Uterus (tissue), 4 donors: ENCODE measurements around the gene TRIM43B. TPM values are rescaled to one million over a fixed set of nuclear protein-coding genes. Genes with fewer than 3 reads are reported as not detected.
"Not testable (repeated sequence)": the region's sequence is repeated elsewhere in the genome, so short reads cannot be mapped to it uniquely, and the experiment has no call there.

Source experiments
- DNase-seq, 2 donors: peaks; one replicate each; pipeline ENCODE4 v3.0.0-alpha.2; 2019 to 2020
- H3K27ac ChIP-seq, 2 donors: fragments of 200-600 bp; sonication (generic); 1 replicate in 1 of 2; 2 replicates in 1 of 2; pipeline ENCODE4 v1.5.1; 2016 to 2018
- H3K27me3 ChIP-seq, 2 donors: fragments of 200-600 bp; sonication (generic); one replicate each; pipeline ENCODE4 v1.5.1; 2018 to 2019; ENCODE audit warnings: control low read depth in 1 of 2
- H3K36me3 ChIP-seq, 2 donors: fragments of 200-600 bp; sonication (generic); one replicate each; pipeline ENCODE4 v1.5.1; 2019; ENCODE audit warnings: control low read depth in 1 of 2
- H3K4me1 ChIP-seq, 2 donors: fragments of 200-600 bp; sonication (generic); one replicate each; pipeline ENCODE4 v1.5.1; 2018 to 2019; ENCODE audit warnings: control low read depth in 1 of 2
- H3K4me3 ChIP-seq, 2 donors: fragments of 200-600 bp; sonication (generic); 1 replicate in 1 of 2; 2 replicates in 1 of 2; pipeline ENCODE4 v1.5.1; 2018 to 2019; ENCODE audit warnings: mild to moderate bottlenecking in 1 of 2
- H3K9me3 ChIP-seq, 2 donors: fragments of 200-600 bp; sonication (generic); one replicate each; pipeline ENCODE4 v1.5.1; 2019; ENCODE audit warnings: control low read depth in 1 of 2
- CTCF ChIP-seq, 4 experiments: fragments of 200-600 bp in 2 of 4; fragments of 450-650 bp in 2 of 4; sonication (generic) in 2 of 4; IDR thresholded peaks; one replicate each; pipeline ENCODE4 v1.5.1; 2016 to 2019; ENCODE audit warnings: antibody characterized with exemption in 4 of 4, mild to moderate bottlenecking in 2 of 4, moderate library complexity in 1 of 4
- POLR2A ChIP-seq, 2 donors: fragments of 450-650 bp; IDR thresholded peaks; one replicate each; pipeline ENCODE4 v1.6.1; 2016; ENCODE audit warnings: antibody characterized with exemption in 2 of 2, mild to moderate bottlenecking in 1 of 2, moderate library complexity in 1 of 2
- intact Hi-C: fragments of 100-400 bp; cut with DNase I; formaldehyde crosslinking; loops from one replicate; pipeline ENCODE4 v1.15.1; 2023; ENCODE audit warnings: low total_unique reads
- total RNA-seq, 4 donors: library from RNA; depleted of rRNA in 3 of 4; stranded (reverse); fragments of >200 nt in 3 of 4; gene quantifications; one replicate each; pipeline versions ENCODE4 v1.1.0 to v1.2.4, GENCODE V29; 2014 to 2023
- donor health status: DM: yes; HTN: yes; CAD: no.

Gene TRIM43B
- total RNA-seq, 4 donors from 2014 or later = not detected

DNA sequence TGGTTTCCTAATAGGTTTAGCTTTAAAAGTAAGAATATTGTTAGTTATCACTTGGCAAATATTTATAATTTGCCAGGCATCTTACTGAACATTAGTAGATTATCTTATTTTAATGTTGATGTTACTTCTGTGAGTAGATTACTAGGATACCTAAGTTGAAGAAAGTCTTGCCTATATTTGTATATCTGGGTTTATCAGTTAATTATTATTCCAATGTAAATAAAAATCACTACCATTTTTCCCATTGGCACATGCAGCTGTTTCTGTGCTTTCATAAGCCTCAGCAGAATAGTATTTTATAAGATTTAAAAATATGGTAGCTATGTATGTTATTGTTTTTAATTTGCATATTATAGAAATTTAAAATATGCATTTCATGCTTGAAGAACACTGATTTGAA lies 16.3 kb upstream of the TRIM43B start:
- Histone ChIP-seq H3K4me1 (no peaks in the 10 kb centered on the region), H3K27ac (no peak overlapping the region), H3K36me3 (no peaks in the 10 kb centered on the region), H3K9me3 (no peaks in the 10 kb centered on the region), H3K4me3 (no peak overlapping the region), H3K27me3 (no peaks in the 10 kb centered on the region)
- DNase-seq = no peak
- no peak for TF ChIP-seq CTCF (IDR thresholded peaks at IDR 0.05)
- TF ChIP-seq POLR2A (IDR thresholded peaks at IDR 0.05) = no peak
- intact Hi-C loops = no loop called here

DNA sequence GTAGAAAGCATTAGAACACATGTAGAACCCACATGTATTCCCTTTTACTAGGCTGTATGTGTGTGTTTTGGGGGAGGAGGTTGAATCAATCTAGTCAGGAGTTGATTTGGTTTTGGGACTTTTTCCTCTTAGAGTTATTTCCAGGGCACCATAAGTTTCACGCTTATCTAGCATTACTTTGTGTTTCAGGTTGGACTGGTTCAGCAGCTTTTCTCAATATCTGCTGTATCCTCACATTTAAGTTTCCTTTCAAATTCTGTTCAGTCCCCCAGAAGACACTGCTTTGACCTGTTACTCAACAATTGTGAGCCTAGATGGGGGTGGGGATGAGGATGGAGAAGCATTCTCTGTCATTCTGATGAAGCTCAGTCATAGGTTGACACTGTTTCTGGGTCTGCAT lies 7.5 kb upstream of the TRIM43B start:
- H3K27ac ChIP-seq, DNase-seq, H3K4me3 ChIP-seq, intact Hi-C loops, H3K27me3 ChIP-seq, H3K4me1 ChIP-seq, H3K36me3 ChIP-seq, H3K9me3 ChIP-seq: not testable (repeated sequence)

GRCh38 chr2:95475025-95475424 lies 9.5 kb downstream of the TRIM43B start:
- H3K36me3 ChIP-seq, H3K4me1 ChIP-seq, H3K27me3 ChIP-seq, DNase-seq, H3K4me3 ChIP-seq, intact Hi-C loops, H3K9me3 ChIP-seq, H3K27ac ChIP-seq: not testable (repeated sequence)

DNA sequence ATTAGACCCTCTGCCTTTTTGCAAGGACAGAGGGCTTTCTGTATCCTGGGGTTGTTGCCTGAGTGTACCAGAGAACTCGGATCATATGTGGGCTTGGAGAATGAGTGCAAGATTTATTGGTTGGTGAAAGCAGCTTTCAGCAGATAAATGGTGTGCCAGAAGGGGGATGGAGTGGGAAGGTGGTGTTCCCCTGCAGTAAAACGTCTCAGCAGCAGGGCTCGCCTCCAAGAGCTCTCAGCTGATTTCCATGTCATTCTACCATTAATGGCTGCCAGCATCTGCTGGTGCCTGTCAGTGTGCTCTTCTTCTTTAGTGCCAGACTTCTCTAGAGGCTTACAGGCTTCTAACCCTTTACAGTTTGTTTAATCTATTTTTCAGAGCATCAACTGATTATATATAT lies 16.6 kb downstream of the TRIM43B start:
- H3K4me3 ChIP-seq, H3K9me3 ChIP-seq, H3K27ac ChIP-seq, intact Hi-C loops, H3K27me3 ChIP-seq, DNase-seq, H3K36me3 ChIP-seq, H3K4me1 ChIP-seq: not testable (repeated sequence)

GRCh38 chr2:95466572-95466971 lies 18.0 kb downstream of the TRIM43B start:
- intact Hi-C loops = not testable (repeated sequence)

DNA sequence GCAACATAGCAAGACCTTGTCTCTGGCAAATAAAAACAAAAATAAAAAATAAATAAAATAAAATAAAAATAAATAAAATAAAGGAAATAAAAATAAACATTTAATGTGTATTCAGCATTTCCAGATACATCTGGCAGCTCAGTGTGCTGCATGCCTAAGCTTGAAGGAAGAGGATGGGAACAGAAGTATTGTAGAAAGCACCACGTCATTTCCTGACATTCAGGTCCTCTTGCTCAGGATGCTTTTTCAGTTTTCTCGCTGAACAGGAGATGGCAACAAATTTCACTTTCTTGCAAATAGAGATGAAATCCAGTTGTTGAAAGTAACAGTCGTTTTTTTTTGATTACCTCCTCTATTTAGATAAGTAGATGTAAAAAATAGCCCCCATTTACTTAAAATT lies 21.3 kb downstream of the TRIM43B start:
- H3K4me3 ChIP-seq, H3K9me3 ChIP-seq, H3K36me3 ChIP-seq, H3K4me1 ChIP-seq, DNase-seq, H3K27ac ChIP-seq, intact Hi-C loops, H3K27me3 ChIP-seq: not testable (repeated sequence)

More at GRCh38 chr2:95466572-95466971, 18.0 kb downstream of the TRIM43B start:
- H3K27me3 ChIP-seq, H3K4me1 ChIP-seq, H3K36me3 ChIP-seq, H3K9me3 ChIP-seq, H3K4me3 ChIP-seq, DNase-seq, H3K27ac ChIP-seq: not testable (repeated sequence)

DNA sequence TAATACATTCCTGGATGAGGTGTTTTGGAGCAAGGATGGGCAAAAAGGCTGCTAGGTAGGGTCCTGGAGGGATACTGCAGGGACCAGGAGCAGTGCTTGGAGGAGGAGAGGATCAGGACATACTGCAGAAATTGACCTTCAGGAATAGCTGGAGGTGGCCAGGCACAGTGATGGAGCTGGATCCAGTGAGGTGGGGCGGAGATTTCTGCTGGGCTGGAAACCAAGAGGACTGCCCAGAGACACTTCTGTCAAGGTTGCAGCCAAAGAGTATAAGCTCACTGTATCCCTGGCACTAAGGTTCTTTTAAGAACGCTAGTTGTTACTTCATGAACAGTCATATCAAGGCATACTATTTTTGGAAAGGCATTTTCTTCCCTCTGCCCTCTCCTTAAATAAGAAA lies 39.2 kb downstream of the TRIM43B start:
- H3K4me1 ChIP-seq, intact Hi-C loops, H3K27ac ChIP-seq, H3K4me3 ChIP-seq, DNase-seq, H3K36me3 ChIP-seq, H3K27me3 ChIP-seq, H3K9me3 ChIP-seq: not testable (repeated sequence)

DNA sequence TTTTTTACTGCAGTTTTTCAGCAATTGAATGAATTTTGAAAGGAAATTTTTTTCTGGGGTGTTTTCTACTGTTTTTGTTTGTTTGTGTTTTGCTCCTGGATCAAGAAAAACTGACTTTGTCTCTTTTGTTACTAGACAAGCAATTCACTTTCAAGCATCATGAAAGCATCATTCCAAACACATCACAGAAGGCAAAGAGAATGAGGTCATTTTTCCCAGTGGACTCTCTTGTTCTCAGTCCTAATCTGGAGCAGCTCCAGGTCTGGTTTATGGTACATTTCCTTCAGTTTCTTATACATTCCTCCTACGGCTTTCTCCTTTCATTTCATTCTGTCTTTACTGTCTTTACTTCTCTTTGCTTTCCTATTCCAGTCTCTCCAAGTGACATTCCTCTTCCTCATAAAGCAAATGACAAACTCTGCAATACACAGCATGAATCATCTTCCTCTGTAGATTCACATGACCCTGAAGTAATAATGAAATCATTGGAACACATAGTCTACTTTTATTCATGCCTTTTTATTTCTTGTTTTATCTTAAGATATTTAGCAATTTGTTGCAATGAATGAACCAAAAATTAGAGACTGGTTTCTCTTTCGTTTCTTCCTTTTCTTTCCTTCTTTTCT lies 42.0 kb downstream of the TRIM43B start:
- intact Hi-C loops, H3K4me1 ChIP-seq: not testable (repeated sequence)

DNA sequence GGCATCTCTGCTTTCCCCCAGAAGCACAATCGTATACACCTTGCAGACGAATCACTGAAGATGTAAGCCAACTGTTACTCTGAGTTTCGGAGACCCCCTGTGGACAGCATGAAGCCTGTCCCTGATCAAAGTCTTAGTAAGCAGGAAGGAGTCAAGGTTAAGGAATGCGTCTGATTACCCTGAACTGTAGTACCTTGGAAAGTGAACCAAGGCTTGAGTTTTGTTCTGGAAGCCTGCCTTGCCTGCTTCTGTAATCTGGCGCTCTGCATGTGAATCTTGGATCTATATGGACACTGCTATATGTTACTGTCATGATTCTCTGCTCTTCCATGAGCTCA lies 48.7 kb downstream of the TRIM43B start:
- DNase-seq, H3K4me1 ChIP-seq, H3K4me3 ChIP-seq, H3K36me3 ChIP-seq, H3K27me3 ChIP-seq, intact Hi-C loops, H3K27ac ChIP-seq, H3K9me3 ChIP-seq: not testable (repeated sequence)

More for the DNA sequence above, 42.0 kb downstream of the TRIM43B start:
- not testable (repeated sequence) for DNase-seq, H3K36me3 ChIP-seq, H3K9me3 ChIP-seq, H3K27ac ChIP-seq, H3K27me3 ChIP-seq, H3K4me3 ChIP-seq

- H3K4me1 ChIP-seq, H3K27me3 ChIP-seq, DNase-seq, intact Hi-C loops, H3K9me3 ChIP-seq, H3K36me3 ChIP-seq, H3K4me3 ChIP-seq, H3K27ac ChIP-seq: not testable (repeated sequence)
Measured at GRCh38 chr2:95435162-95435871, 49.2 kb downstream of the TRIM43B start.

DNA sequence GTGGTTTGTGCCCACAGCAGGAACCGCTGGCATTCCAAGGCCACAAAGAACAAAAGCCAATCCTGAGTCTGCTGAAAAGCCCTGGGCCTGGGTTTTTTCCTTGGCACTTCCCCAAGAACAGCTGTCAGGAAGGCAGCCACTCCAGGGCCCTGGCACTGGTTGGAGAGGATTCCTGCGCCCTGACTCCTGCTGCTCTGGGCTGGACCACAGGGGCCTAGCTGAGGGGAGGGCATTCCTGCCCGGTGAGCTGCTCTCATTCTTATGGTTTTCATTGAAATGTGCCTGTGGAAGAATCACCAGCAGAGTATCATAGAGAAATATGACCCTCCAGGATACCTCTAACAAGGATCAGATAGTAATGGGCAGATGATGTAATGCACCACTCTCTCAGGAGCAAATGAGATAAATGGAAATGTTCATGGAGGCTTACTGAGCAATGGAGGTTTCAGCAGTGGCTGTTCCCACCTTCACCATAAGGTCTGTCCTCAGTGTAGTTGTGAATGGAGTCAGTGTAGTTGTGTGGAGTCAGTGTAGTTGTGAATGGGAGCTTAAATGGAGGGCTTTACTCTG lies 50.0 kb downstream of the TRIM43B start:
- DNase-seq = peak; percentile 44 to 57
- H3K27me3 ChIP-seq, H3K4me3 ChIP-seq, intact Hi-C loops, H3K36me3 ChIP-seq, H3K4me1 ChIP-seq, H3K27ac ChIP-seq, H3K9me3 ChIP-seq: not testable (repeated sequence)

- H3K27ac ChIP-seq, H3K27me3 ChIP-seq, H3K36me3 ChIP-seq, DNase-seq, intact Hi-C loops, H3K4me3 ChIP-seq, H3K9me3 ChIP-seq, H3K4me1 ChIP-seq: not testable (repeated sequence)
Measured at GRCh38 chr2:95433973-95434372, 50.6 kb downstream of the TRIM43B start.
